SW480 (cell line): ENCODE measurements around the gene NISCH.

ENCODE experiments used
- DNase-seq: peaks from one replicate; pipeline ENCODE4 v3.0.0-alpha.2; 2016; ENCODE audit warnings: low spot score

The NISCH gene

GRCh38 chr3:52435246-52436101 lies 19.9 kb upstream of the NISCH start:
- DNase-seq = no peak

- DNase-seq = no peak
Measured at GRCh38 chr3:52436500-52437149, 18.8 kb upstream of the NISCH start.

- DNase-seq = no peak
Measured at GRCh38 chr3:52437326-52438103, 17.9 kb upstream of the NISCH start.

- DNase-seq = no peak
Measured at GRCh38 chr3:52438104-52438376, 17.4 kb upstream of the NISCH start.

- DNase-seq = no peak
Measured at GRCh38 chr3:52438579-52439425, 16.6 kb upstream of the NISCH start.

GRCh38 chr3:52439426-52440248 lies 15.8 kb upstream of the NISCH start:
- DNase-seq = no peak

GRCh38 chr3:52440249-52440551 lies 15.2 kb upstream of the NISCH start:
- no peak for DNase-seq

- no peak for DNase-seq
Measured at GRCh38 chr3:52440671-52441070, 14.7 kb upstream of the NISCH start.

GRCh38 chr3:52441091-52441771 lies 14.2 kb upstream of the NISCH start:
- DNase-seq = no peak

- no peak for DNase-seq
Measured at GRCh38 chr3:52441772-52442332, 13.6 kb upstream of the NISCH start.

- DNase-seq = no peak
Measured at GRCh38 chr3:52442409-52443267, 12.8 kb upstream of the NISCH start.

GRCh38 chr3:52443268-52443610 lies 12.2 kb upstream of the NISCH start:
- no peak for DNase-seq

GRCh38 chr3:52443791-52444687 lies 11.4 kb upstream of the NISCH start:
- no peak for DNase-seq

GRCh38 chr3:52444860-52445793 lies 10.3 kb upstream of the NISCH start, which contains the start of gene SEMA3G:
Gene SEMA3G, minus strand, starts transcription at chr3:52445103. Its CDS starts 76 bp downstream, at chr3:52445027.
- DNase-seq = peak; percentile 76

- no peak for DNase-seq
Measured at GRCh38 chr3:52446042-52446441, 9.4 kb upstream of the NISCH start.

GRCh38 chr3:52446631-52447511 lies 8.5 kb upstream of the NISCH start:
- peak; percentile 58 for DNase-seq
